Suppressor macrophage treated with lipopolysaccharide for 1 hour (primary cell): ENCODE results near the gene GSTA5.
A peak's percentile ranks its signal among the peaks of the same experiment; 100 is the strongest.
"Not testable (repeated sequence)": the region's sequence is repeated elsewhere in the genome, so short reads cannot be mapped to it uniquely, and the experiment has no call there.

ENCODE experiments used
- DNase-seq, 3 donors: peaks; one replicate each; pipeline ENCODE4 v3.0.0-alpha.2; 2020 to 2022

The GSTA5 gene

DNA sequence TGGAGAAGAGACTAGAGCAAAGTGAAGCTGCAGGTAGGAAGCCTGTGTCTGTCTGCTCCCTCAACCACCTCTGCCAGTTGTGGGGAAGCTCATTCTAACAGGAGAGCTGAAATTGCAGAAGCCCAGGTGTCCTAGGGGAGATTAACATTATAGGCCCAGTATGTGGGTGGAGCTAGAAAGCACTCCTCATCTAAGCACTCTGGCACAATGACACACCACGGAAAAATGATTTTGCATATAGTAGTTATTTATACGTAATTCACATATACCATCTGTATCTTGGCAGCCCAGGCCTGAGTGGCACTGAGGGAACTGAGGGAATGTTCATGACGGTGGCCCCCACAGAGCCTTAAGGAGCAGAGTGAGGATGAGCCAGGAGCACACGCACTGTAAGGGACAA is 9.7 kb downstream of the GSTA5 start:
- DNase-seq: not testable (repeated sequence)

GRCh38 chr6:52829046-52829817 is 11.4 kb downstream of the GSTA5 start:
- DNase-seq: no peak

- DNase-seq: not testable (repeated sequence)
Measured at GRCh38 chr6:52828621-52829020, 12.0 kb downstream of the GSTA5 start.

DNA sequence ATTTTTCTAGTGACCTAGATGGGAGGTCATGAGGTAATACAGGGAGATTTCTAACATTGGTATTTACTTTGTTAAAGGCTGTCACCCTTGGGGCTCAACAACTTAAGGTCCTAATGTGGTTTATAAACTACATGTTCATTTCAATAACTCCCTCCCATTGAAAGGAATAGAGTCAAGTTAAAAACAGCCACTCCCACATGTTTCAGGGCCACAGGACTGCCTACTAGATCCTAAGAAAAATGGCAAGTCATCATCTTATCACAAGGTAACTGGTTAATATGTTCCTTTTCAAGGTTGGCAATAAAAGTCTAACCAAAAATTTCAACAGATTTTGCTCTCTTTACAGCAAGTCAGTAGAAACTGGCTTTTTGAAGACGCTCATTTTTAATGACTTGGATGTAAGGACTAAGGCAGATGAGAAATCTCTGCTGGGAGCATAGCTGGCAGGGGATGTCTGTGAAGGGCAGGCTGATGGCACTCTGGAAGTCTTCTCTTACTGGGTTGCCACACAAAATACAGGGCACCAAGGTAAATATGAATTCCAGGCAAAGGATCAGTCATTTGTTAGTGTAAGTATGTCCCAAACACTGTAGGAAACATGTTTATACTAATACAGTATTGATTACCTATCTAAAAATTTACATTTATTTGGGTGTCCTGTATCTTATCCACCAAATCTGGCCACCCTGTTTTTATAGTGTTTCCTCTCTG is 13.4 kb downstream of the GSTA5 start:
- DNase-seq: not testable (repeated sequence)

DNA sequence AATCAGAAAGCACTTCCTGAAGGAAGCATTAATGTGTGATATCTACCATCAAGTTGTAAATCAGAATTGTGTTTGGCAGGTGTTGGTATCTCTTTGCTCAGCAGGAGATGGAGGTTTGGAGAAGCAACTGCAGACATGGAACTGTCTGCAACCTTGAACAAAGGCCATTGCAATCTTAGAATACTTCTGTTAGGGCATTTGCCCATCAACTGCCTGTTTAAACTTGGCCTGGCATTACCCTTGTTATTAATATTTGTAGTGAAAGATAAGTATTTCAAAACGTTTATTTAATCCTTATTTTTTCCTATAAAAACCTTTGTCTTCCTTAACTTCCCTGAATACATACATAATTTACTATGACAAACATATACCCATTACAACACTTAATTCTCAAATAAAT is 14.1 kb downstream of the GSTA5 start:
- no peak for DNase-seq

DNA sequence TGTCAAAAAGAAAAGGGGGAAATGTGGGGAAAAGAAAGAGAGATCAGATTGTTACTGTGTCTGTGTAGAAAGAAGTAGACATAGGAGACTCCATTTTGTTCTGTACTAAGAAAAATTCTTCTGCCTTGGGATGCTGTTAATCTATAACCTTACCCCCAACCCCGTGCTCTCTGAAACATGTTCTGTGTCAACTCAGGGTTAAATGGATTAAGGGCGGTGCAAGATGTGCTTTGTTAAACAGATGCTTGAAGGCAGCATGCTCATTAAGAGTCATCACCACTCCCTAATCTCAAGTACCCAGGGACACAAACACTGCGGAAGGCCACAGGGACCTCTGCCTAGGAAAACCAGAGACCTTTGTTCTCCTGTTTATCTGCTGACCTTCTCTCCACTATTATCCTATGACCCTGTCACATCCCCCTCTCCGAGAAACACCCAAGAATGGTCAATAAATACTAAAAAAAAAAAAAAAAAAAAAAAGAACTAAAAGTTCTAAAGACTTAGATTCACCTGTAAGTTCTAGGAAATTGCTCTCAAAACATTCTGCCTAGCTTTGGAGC is 14.6 kb downstream of the GSTA5 start:
- not testable (repeated sequence) for DNase-seq

DNA sequence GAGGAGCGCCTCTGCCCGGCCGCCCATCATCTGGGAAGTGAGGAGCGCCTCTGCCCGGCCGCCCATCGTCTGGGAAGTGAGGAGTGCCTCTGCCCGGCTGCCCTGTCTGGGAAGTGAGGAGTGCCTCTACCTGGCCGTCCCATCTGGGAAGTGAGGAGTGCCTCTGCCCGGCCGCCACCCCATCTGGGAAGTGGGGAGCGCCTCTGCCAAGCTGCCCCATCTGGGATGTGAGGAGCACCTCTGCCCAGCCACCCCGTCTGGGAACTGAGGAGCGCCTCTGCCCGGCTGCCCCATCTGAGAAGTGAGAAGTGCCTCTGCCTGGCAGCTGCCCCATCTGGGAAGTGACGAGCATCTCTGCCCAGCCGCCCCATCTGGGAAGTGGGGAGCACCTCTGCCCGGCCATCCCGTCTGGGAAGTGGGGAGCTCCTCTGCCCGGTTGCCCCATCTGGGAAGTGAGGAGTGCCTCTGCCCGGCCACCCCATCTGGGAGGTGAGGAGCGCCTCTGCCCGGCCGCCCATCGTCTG is 15.3 kb downstream of the GSTA5 start:
- not testable (repeated sequence) for DNase-seq

DNA sequence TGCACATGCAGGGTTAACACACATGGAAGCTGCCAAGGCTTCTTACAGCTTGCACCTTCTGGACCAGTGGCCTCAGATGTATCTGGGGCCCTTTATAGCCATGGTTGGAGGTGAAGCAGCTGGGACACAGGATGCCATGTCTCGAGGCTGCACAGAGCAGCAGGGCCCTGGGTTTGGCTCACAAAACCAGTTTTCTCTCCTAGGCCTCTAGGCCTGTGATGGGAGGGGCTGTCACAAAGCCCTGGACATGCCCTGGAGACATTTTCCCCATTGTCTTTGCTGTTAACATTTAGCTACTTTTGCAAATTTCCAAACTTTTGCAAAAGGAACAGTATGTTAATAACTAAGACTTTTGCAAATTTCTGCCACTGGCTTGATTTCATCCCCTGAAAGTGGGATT is 18.8 kb downstream of the GSTA5 start:
- DNase-seq: no peak

- no peak for DNase-seq
Measured at GRCh38 chr6:52820198-52820597, 20.4 kb downstream of the GSTA5 start.

DNA sequence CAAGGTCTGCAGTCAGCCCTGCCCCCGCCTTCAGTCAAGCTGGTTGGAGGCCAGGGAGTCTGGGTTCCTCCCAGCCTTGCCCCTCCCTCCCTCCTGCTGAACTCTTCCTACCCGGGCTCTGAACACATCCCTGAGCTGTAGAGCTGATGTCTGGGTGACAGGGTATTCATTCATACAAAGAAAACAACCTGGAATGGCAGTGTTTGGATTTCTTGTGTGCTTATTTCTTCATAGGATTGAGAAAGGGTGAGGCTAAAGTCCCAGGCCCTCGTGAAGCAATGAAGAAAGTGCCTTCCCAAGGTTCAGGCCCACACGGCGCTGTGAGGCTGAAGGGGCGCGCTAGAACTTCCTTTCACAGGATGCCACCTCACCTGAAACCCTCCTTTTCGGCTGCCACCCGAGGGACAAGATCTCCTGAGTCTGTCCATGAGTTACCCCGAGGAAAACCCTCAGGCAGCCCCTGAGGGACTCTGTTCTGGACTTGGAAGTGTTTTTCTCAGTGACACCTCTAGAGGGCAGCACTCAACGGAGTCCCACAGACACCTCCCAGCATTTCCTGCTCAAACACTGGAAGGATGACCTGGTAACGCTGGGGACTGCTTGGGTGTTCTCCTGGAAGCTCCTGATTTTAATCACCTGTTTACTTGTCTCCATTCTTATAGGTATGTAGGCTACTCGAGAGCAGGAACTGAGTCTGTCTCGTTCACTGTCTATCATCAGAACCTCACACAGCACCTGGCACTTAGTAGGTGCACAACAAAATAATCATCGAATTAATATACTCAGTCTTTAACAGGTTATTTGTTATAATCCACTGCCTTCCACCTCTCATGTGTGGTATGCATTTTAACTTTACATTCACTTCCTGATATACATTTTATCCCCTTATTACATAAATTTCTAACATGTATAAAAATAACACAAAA is 25.2 kb downstream of the GSTA5 start:
- DNase-seq: peak; percentile 49 to 52 (median 51)

- DNase-seq: not testable (repeated sequence)
Measured at GRCh38 chr6:52814545-52814944, 26.1 kb downstream of the GSTA5 start.

- DNase-seq: not testable (repeated sequence)
Measured at GRCh38 chr6:52809777-52810176, 30.8 kb downstream of the GSTA5 start.

DNA sequence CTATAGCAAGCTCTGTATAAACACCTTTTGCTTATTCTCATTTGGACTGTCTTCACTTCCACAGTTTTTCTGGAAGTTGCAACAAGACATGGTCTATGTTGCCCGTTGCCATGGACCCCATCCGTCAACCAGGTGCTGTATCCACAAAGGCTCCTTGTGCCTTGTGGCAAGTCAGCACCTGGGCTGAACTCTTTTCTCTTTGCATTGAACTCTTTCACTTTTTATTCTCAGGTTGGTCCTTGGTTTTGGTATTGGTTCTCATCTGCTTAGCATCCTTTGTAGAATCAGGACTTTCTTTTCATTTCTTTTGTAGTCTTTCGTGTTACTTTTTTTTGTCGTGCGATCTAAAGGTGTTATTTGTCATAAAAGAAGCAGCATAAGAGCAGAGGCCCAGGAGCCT is 32.0 kb downstream of the GSTA5 start:
- DNase-seq: no peak

- not testable (repeated sequence) for DNase-seq
Measured at GRCh38 chr6:52803668-52804255, 36.9 kb downstream of the GSTA5 start, which contains the start of gene GSTA1. TSS of gene GSTA1 (minus strand) at chr6:52803816. CDS start at chr6:52799267, 4,549 bp downstream.

GRCh38 chr6:52802806-52803205 is 37.8 kb downstream of the GSTA5 start:
- DNase-seq: no peak

GRCh38 chr6:52801188-52801841 is 39.3 kb downstream of the GSTA5 start:
- DNase-seq: no peak

DNA sequence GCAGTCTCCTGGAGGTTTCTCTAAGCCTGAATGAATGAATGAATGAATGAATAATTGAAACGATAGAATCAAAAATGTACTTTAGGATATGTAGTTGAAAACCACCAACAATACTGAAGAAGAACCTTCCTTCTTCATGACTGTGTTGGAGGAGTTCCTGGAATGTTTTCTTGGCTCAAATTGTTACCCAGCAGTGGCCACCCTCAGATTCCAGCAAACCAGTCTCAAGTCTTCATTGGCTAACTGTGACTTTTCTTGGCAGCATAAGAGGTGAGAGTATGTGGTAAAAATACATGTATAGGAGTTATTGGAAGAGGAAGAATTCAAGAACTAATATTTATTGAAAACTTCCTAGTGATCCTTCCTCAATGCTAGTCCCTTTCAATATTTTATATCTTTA is 41.3 kb downstream of the GSTA5 start:
- DNase-seq: not testable (repeated sequence)

DNA sequence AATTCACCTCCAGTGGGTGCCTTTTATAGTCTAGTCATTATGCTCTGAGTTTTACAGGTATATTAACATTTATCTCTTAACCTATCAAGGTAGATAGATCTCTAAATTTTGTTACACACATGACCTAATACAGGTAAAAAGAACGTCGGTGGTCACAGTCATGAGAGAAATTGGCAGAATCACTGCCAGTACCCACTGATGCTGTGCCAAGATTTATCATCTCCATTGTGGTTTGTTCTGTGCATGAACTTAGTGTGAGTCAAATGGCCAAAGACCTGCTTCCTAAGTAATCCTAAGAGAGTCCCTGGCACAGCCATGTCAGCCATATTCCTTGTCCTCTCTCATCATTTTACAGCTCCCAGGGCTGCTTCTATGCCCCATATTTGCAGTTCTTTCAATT is 46.2 kb downstream of the GSTA5 start:
- not testable (repeated sequence) for DNase-seq

- DNase-seq: no peak
Measured at GRCh38 chr6:52790861-52791260, 49.8 kb downstream of the GSTA5 start.

DNA sequence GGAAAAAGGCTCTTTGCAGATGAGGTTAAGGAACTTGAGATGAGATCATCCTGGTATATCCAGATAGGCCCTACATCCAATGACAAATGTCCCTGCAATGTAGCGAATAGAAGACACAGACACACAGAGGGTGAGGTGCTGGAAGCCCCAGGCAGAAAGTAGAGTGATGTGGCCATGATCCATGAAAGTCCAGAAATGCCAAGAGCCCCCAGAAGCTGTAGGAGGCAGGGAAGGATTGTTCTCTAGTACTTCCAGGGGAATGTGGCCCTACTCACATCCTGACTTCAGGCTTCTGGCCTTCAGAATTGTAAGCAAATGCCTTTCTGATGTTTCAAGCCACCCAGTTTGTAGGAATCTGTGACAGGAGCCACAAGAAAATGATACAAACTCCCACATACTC is 51.0 kb downstream of the GSTA5 start:
- not testable (repeated sequence) for DNase-seq

GRCh38 chr6:52788478-52788877 is 52.1 kb downstream of the GSTA5 start:
- no peak for DNase-seq
